ENCODE results near the gene ATP8B3.

ATP8B3 gene

DNA sequence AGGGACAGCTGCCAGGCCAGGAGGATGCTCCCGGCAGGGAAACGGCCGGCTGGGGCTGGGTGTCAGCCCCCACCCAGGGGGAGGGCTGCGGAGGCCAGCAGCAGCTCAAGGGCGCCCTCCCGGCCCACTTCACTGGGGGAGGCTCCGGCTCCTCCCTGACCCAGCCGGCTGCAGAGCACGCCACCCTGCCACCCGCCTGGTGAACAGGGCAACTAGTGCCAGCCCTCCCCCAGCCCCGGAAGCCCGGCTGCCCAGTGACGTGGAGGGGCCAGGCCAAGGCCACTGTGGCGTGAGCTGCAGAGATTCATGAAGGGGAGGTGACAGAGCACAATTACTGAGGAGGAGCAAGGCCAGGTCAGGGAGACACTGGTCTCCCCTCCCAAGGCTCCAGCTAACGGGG, 21.5 kb upstream of the ATP8B3 start:
- DNase-seq (ENCODE audit: low read depth) = no peak

DNA sequence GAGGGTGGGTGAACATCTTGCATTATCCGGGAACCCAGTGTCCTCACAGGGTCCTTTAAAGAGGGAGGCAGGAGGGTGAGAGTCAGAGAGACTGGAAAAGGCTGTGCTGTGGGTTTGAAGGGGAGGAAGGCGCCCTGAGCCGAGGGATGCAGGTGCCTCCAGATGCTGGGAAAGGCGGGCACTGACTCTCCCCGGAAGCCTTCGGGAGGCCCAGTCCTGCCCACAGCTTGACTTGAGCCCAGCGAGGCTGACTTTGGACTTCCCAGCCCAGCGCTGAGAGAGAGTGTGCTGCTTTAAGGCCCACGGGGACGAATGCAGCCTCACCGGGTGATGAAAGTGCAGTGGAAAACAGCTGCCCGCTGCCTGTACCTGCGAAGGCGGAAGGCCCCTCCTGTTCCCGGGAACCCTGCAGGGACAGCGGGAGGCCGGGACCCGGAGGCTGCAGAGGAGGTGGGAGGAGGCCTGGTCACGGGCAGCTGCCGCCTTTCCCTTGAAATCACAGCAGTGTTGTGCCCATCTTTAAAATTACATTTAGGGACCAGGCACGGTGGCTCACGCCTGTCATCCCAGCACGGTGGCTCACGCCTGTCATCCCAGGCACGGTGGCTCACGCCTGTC, 20.1 kb upstream of the ATP8B3 start:
- DNase-seq (ENCODE audit: low read depth) = no peak

DNA sequence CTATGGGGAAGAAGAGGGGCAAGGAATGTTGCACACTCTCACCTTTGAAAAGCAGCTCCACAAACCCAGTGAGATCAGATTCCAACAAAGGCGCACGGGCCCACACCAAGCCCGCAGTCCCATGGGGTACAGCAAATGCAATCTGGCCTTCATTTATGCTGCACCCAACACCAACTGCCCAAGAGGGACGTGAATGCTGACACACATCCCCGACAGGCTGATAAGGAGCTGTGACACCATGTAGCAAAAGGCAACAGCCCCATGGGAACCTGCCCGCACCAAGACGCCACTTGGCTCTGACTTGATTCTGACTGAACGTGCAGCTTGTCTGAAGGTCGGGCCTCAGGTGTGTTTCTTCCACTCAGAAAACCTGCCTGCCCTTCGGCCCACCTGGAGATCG, 18.9 kb upstream of the ATP8B3 start:
- DNase-seq (ENCODE audit: low read depth) = no peak

DNA sequence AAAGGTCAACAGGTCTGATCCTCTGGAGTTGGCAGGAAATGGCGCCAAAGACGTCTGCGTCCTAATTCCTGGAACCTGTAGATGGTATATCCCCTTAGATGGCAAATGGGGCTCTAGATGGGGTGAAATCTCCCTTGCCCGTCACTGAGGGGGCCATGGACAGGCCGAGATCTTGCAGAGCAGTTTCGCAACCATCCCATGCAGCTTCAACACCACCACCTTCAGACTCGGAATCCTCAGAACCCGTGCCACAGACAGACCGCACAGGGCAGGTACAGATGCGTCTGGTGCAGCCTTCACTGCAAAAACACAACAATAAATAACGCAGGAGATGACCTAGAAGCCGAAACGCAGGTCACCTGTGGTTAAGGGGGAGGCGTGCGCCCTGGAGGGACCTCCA, 18.5 kb upstream of the ATP8B3 start:
- no peak for DNase-seq (ENCODE audit: low read depth)

DNA sequence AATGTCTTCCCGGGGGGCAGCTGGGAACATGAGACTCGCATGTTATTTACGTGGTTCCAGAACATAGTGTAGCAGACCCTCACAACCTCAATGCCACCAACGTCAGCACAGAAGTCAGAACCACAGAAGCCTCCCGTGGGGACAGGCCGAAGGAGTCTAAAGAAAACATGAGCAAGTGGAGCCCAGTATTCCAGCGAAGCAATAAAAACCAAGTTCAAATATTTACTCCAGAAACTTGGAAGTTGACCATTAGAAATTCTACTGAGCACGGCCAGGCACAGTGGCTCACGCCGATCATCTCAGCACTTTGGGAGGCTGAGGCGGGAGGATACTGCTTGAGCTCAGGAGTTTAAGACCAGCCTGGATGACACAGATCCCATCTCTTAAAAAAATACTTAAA, 17.9 kb upstream of the ATP8B3 start:
- DNase-seq (ENCODE audit: low read depth) = no peak

DNA sequence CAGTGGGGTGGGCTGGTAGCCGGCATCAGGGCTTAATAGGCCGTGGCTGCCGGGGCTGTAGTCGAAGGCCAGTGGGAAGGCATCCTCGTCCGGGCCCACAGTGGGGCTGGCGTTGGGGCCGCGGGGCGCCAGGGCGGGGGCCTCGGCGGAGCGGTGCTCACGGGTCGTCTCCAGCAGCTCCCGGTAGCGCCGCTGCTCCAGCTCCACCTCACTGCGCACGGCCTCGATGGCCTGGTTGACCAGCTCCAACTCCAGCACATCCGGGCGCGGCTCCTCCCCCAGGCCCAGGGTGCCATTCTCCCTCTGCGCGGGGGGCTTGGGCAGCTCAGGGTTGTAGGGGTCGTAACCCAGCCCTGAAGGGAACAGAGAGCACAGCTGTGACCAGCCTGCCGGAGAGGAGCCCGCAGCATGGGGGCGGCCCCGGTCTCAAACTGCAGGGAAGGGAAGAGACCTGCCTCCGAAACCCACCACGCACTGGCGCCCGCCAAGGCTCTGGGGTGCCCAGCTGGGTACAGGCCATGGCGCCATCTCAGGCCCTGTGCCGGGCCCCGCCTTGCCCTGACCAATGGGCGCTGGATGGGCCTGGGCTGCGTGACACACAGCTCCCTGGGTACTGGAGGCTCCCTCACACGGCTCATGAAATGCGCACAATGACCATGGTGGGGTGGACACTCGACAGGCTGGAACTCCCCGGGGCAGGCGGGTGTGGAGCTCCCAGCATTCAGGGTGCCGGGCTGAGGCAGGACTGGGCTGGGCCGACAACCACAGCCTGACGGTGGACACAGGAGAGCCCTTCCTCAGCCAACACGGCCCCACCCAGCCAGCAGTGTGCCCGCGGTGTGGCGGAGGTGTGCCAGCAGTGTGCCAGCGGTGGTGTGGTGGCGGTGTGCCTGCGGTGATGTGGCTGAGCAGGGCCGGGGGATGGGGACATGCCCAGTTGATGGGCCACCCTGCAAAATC, 16.5 kb upstream of the ATP8B3 start:
- no peak for DNase-seq (ENCODE audit: low read depth)

DNA sequence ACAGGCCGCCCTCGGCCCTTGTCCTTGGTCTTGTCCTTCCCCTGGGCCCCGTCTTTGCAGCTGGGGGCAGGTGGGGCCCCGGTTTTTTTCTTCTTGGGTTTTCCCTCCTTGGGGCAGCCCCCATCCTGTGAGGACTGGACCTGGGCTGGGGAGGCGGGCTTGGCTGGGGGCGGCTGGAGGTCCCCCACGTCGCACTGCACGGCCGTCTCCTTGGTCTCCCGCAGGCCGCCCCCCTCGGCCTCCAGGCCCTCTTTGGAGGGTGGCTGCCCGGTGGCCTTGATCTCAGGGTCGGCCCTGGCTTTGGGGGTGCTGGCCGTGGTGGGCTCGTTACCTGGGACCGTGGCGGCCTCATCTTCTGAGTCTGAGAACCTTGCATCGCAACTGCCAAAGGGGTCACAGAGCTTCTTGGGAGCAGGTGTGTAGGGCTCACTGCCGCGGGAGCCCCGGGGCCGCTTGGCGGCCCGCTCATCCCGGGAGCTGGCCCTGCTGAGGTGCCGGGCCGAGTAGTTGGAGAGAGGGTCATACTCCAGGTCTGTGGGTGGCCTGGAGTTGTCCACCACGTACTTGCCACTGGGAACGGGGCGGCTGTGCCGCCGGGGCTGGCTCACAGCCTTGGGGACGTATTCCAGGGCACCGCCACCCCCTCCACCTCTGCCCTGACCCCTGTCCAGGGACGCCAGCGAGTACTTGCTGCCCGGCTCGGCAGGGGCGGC, 15.6 kb upstream of the ATP8B3 start:
- no peak for DNase-seq (ENCODE audit: low read depth)

DNA sequence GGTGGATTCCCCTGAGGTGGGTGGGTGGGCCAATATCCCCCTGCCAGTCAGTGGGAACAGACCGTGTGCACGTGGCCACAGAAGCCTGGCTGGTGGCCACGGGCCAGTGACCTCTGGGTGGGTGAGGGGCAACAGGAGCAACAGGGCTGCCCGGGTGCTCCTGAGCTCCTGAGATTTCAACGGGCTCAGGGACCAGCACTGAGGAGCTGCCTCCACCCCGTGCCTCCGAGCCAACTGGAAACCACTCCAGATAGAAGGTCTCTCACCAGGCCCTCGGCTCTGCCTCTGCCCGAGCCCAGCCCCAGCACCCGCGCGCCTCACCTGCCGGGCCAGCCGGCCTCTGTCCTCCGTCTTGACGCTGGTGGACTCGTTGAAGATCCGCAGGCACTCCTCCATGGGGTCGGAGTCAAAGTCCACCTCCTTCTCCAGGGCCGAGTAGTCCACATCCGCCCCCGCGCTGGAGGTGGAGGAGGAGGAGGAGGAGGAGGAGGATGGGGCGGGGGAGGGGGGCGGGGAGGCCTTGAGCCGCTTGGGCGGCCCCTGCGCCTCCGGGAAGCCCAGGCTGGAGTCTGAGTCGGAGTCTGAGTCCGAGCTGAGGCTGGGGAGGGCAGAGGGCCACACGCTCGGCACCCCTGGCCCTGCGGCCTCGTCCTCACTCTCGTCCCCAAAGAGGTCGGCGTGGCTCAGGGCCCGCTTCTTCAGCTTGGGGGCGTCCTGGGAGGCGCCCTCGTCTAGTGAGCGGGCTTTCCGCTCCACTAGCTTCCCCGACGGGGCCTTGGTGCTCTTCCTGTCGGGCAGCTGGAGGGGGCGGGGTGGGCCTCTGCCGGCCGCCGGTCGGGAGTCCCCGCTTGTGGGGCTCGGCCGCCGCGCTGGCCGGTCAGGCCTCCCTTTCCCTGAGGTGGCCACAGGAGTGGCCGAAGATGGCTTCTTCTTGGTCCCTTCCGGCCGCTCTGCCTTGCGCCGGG, 14.8 kb upstream of the ATP8B3 start:
- no peak for DNase-seq (ENCODE audit: low read depth)

DNA sequence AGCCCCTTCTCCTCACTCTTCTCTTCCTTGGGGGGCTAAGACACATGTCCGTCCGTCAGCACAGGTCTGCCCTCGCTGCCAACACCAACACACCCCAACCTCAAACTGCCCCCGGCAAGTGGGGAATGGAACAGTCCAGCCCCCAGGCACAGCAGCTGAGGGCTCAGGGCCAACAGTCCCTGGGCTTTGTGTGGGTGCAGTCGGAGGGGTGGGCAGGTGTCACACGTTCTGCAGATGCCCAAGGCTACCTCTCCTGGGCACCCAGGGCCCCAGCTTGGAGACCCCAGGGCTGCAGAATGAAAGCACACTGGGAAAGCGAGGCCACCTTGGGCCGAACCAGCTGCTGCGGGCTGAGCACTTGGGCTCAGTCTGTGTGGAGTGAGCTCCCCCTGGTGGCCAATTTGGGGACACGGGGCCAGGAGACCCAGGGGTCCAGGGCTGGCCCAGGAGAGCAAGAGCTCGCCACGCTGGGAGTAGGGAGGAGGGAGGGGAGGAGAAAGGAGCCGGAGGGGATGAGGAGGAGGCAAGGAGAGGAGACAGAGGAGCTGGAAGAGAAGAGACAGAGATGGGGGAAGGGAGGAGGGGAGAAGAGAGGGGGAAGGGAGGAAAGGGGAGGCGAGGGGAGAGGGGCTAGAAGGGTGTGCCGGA, 14.0 kb upstream of the ATP8B3 start:
- DNase-seq (ENCODE audit: low read depth) = no peak

DNA sequence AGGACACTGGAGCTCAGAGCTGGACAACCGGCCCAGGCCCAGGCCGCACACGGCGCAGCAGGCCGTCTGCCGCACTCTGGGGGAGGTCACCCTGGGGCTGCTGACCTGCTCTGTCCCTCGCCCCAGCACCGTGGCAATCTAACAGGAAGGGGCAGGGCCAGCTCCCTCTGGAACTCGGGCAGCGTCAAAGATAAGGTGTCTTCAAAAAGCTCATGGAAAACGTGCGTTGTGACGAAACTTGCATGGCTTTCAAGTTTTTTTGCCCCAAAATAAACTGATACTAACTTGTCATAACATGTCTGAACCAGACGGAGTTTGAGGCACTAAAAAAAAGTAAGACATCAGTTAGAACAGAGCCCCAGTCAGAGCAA, 12.2 kb upstream of the ATP8B3 start:
- DNase-seq (ENCODE audit: low read depth) = no peak

DNA sequence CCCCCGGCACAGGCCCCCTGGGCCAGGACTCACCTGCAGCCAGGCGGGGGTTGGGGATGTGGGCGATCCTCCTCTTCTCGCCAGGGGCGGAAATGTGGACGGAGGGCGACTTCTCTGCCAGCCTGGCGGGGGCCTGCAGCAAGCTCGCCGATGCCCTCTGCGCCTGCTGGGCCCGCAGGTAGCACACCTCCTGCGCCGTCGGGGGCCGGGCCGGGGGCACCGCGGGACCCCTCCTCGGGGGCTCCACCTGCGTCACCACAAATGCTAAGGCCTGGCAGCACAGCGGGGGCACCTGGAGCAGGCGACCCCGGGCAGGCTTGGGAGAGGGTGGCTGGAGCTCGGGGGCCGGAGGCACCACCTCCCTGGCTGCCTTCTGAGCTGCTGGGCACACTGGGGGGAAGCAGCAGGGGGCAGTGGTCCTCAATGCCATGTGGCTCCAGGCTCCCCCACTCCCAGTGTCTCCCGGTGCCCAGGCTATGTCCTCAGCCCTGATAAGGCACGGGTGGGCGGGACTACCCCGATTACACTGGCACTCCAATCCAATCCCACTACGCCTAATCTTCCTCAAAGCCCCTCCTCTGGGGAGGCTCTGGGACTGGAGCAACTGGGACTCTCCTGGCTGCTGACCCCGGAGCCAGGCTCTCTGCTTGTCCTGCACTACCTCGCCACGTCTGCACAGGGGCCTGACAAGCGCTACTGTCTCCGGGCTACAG, 11.6 kb upstream of the ATP8B3 start:
- DNase-seq (ENCODE audit: low read depth) = no peak

DNA sequence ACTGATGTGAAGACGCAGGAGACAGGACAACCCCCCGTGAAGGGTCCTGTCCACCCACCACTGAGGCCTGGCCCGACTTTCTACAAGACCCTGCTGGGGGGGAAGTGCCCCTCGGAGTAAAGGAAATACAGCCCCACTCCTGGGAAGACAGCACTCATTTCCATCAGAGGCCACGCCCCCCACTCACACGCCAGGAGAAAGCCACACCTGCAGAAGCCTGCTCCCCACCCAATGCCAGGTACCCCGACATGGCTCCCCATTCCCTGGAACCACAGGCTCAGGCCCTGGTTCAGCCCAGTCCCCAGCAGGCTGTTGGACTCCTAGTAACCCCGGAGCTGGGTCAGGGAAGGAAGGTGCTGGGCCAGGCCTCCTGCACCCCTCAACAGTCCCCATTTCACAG, 10.9 kb upstream of the ATP8B3 start:
- no peak for DNase-seq (ENCODE audit: low read depth)

DNA sequence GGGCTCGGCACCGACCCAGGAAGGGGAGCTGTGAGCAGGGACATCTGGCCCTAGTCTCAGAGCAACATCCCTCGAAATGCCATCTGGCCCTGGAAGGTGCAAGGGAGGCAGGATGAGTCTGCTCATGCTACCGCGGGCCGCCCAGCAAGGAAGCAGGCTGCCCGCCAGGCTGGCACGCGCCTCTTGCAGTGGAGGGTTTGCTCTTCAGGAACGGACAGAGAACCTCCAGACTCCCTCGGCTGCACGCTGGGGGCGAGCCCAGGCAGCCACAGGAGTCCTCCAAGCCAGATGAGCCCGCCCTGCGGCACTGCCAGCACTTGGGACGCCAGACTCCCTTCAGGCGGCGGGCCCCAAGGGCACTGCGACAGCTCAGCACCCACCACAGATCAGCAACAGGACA, 10.1 kb upstream of the ATP8B3 start:
- no peak for DNase-seq (ENCODE audit: low read depth)

DNA sequence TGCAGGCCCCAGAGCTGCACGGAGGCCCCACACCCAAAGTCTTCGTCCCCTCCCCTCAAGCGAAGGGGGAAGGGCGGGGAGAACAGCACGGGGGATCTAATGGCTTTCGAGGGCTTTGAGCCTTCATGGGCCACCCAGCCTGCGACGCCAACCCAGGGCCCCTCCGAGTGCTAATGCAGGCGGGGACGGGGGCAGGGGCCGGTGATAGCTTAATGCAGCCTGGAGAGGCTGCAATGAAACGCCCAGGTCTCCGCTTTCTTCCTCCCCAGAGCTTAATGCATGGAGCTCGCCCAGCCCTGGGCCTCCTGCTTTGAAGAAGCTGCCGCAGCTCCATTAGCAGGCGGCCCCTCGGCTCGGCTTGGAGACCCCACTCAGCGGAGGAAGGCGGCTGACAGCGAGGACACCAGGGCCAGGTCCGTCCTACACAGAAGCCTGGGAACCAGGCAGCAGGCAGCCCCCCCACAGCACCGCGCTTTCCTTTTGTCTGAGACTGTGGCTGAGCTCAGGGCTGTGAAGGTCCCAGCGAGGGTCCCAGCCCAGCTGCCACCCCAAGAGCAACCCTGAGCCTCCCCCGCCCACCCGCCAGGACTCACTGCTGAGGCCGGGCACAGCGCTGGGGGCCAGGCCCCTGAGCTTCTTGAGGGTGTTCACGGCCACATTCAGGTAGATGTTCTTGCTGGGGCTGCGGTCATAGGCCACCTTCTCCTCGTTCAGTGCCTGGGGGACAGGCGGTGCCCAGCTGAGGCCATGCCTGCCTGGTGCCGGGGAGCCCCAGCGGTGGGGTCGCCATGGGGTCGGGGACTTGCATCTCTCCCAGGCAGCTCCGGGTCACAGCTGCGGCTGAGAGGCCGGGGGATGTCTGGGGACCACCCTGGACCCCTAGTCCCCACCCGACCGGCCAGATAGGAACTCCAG, 7.5 kb upstream of the ATP8B3 start:
- DNase-seq (ENCODE audit: low read depth) = no peak

DNA sequence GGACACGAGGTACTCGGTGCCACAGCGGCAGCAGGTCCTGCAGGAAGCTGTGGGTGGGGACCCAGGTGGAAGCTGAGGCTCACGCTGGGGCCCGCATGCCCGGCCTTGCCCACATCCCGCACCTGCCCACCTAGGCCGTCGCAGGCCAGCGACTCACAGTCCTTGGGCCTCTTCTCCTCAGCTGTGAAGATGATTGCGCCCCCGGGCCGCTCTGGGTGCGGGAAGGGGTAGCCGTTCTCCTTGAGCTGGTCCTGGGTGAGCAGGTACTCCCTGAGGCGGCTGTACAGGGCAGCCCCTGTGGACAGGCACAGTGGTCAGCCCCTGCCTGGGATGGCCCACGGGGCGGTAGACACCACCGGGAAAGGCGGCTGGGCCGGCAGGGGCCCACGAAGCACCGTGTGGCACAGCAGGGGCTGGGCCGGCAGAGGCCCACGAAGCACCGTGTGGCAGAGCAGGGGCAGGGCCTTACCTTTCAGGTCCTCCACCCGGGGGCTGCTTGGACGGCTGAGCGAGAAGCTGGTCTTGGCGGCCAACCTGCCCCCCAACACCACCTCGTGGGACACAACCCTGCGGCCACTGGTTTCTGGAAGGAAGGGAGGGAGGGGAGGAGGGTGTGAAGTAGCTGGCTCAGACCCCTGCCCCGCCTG, 6.6 kb upstream of the ATP8B3 start:
- DNase-seq (ENCODE audit: low read depth) = no peak

DNA sequence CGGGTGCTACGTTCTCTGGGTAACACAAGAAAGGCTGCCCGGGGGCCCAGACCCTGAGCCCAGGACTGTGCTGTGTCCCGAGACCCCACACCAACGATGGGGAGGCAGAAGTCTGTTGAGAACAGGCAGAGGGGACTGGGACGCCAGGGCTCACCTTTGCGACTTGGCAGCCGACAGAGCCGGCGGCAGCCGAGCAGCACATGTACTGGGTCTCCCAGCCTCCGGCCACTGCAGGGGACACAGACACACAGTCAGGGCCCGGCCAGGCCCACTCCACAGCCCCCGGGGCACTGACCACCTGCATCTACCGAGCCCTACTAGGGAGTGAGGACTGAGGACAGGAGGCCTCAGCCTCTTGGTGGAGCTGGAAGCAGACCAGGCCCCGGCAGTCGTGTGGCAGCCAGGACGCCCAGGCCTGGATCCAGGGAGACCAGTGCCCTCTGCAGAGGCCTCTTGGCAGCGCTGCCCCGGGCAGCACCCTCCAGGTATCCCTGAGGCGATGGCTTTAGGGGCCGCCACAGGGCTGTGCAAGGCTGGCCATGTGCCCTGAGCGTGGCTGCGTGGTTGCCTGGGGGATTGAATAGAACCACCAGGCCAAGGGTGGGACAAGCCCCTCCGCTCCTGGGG, 5.6 kb upstream of the ATP8B3 start:
- no peak for DNase-seq (ENCODE audit: low read depth)

DNA sequence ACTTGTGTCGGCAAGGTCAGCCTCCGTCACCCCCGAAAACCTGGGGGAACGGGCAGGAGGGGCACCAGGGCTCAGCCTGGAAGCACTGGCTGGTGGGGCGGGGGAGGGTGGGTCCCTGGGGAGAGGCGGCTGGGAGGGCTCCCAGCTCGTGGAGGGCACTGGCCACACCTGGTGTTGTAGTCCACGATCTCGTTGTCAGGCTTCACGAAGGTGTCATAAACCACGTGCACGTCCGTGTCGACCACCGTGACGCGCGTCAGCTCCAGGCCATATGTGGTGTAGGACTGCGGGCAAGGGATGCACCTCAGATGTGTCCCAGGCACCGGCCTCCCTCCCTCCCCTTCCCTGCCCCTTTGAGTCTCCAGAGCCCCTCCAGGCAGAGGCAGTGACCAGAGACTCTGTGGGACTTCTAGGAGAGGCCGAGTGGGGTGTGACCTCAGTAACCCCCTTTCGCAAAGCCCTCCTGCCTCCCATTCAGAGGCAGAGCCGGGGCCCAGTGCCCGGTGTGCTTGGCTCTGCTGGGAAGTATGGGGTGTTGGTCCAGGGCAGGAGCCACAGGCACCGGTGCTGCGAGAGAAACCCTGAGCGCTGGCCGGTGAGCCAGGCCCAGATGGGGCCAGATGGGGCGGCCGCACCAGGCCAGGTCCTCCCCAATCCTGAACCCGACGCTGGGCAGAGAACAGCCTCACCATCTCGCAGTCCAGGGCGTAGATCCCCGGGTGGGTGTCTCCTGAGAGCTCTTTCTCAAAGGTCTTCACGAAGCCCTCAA, 4.6 kb upstream of the ATP8B3 start:
- DNase-seq (ENCODE audit: low read depth) = no peak
